K562 (cell line): ENCODE data around the gene TSC22D1.

Source experiments
- NFE2L1 ChIP-seq: fragments of 450-650 bp; IDR thresholded peaks from 2 replicates; pipeline ENCODE4 v1.6.1; 2016; ENCODE audit warnings: missing genetic modification characterization, low read depth, mild to moderate bottlenecking, missing compliant biosample characterization, moderate library complexity, borderline replicate concordance
- YY1 ChIP-seq, 3 experiments: IDR thresholded peaks; 2 replicates each; pipeline ENCODE4 v1.6.1; 2011; ENCODE audit warnings: low read length in 2 of 3, mild to moderate bottlenecking in 2 of 3, moderate library complexity in 2 of 3, borderline replicate concordance in 1 of 3, control low read depth in 1 of 3, low read depth in 1 of 3; ENCODE audit not compliant: insufficient read depth in 3 of 3, insufficient replicate concordance in 2 of 3, control insufficient read depth in 1 of 3, insufficient read length in 1 of 3; ENCODE audit errors: extremely low read depth in 1 of 3
- ZNF146 ChIP-seq: IDR thresholded peaks from one replicate; pipeline ENCODE4 v1.6.1; 2018; ENCODE audit warnings: missing compliant biosample characterization; ENCODE audit not compliant: unreplicated experiment

GRCh38 chr13:44540761-44541434, 35.2 kb downstream of the TSC22D1 start:
- TF ChIP-seq NFE2L1 (tag) (no peak), ZNF146 (CRISPR knock-in tag) (no peak), YY1 (IDR thresholded peaks at IDR 0.05; ENCODE audit: borderline replicate concordance in 1 of 3, control insufficient read depth in 1 of 3, extremely low read depth in 1 of 3, insufficient read depth in 3 of 3, insufficient read length in 1 of 3, insufficient replicate concordance in 2 of 3, low read depth in 1 of 3, low read length in 2 of 3) (no peak)
